HG03175 (cell line): ENCODE measurements around the gene CEPT1.
"Not testable (repeated sequence)": the region's sequence is repeated elsewhere in the genome, so short reads cannot be mapped to it uniquely, and the experiment has no call there.

ENCODE experiments used
- ATAC-seq: cut with Tn5 transposase; IDR thresholded peaks from one replicate; pipeline ENCODE4 v1.9.1; 2021; ENCODE audit warnings: mild to moderate bottlenecking, moderate library complexity; ENCODE audit not compliant: unreplicated experiment

Gene CEPT1

DNA sequence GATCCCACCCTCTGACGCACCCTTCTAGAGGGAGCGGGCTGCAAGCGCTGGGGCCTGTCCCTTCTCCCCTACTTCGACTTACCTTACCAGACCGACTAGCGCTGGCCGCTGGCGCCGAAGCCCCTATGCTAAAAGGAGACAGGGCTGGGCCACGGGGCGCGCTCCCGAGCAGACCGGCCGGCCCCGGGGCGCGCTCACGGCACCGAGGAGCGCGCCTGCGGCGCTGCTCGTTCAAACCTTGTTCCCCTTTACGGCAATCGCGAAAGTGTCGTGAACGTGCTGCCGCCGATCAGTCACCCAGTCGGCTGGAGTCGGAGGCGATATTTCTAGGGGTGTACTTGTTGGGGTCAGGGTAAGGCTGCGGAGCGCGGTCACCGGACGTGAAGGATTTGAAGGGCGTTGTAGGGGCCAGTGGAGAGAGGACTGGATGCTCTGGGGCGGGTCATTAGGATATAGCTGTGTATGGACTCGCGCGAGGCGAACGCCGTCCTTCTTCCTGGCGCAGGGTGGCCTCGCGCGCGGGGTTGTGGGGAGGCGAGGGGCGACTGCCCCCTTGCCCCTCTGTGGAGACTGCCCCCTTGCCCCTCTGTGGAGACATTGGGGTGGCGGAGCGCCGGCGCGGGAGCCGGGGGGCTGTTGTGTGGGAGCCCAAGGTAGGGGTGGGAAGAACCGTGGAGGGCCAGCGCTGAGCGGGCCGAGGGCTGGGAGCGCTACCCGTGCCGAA lies at the start of gene CEPT1, which contains the start of gene DRAM2:
Gene CEPT1, plus strand, starts transcription at position 268 of the 724 bp plus-strand sequence. CDS start 7,492 bp downstream, outside the sequence.
Gene DRAM2, minus strand, starts transcription at position 138 of the 724 bp plus-strand sequence. CDS start 8,539 bp downstream, outside the sequence.
- peak; percentile 79 for ATAC-seq

DNA sequence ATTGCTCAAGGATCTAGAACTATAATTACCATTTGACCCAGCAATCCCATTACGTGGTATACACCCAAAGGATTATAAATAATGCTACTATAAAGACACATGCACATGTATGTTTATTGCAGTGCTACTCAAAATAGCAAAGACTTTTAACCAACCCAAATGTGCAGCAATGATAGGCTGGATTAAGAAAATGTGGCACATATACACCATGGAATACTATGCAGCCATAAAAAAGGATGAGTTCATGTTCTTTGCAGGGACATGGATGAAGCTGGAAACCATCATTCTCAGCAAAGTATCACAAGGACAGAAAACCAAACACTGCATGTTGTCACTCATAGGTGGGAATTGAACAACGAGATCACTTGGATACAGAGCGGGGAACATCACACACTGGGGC lies 44.6 kb upstream of the CEPT1 start:
- ATAC-seq: not testable (repeated sequence)

DNA sequence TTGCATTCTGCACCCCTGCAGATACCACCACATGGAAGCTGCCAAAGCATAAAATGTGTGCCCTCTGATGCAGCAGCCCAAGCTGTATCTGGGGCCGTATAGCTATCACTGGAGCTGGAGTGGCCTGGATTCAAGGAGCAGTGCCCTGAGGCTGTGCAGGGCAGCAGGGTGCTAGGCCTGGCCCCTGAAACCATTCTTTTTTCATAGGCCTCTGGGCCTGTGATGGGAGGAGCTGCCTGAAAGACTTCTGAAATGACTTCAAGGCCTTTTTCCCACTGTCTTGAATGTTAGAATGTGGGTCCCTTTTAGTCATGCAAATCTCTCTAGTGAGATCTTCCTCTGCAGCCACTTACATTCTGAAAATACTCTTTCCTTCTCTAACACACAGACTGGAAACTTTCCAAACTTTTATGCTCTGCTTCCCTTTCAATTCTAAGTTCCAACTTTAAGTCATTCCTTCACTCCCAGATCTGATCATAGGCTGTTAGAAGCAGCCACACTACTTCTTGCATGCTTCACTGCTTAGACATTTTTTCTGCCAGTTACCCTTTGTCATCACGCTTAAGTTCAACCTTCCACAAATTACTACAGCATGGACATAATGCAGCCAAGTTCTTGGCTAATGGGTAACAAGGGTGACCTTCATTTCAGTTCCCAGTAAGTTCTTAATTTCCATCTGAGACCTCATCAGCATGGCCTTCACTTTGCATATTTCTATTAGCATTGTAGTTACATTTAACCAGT lies 42.5 kb upstream of the CEPT1 start:
- ATAC-seq: no peak

DNA sequence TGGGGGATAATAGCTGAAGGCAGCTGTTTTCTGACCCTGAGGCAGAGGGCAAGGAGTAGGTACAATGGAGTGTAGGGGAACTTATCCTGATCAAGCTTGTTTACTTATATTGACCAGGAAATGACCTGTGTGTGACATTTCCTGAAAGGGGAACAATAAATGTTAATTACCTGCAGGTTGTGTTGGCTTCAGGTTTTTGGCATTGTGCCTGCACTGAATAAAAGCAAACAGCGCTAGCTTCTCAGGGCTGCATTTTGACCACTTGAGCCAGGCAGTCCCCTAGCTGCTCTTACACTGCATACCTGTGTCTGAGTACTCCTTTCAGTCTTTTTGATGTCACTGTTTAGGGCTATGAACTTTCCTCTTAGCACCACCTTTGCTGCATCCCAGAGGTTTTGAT lies 40.7 kb upstream of the CEPT1 start:
- no peak for ATAC-seq

DNA sequence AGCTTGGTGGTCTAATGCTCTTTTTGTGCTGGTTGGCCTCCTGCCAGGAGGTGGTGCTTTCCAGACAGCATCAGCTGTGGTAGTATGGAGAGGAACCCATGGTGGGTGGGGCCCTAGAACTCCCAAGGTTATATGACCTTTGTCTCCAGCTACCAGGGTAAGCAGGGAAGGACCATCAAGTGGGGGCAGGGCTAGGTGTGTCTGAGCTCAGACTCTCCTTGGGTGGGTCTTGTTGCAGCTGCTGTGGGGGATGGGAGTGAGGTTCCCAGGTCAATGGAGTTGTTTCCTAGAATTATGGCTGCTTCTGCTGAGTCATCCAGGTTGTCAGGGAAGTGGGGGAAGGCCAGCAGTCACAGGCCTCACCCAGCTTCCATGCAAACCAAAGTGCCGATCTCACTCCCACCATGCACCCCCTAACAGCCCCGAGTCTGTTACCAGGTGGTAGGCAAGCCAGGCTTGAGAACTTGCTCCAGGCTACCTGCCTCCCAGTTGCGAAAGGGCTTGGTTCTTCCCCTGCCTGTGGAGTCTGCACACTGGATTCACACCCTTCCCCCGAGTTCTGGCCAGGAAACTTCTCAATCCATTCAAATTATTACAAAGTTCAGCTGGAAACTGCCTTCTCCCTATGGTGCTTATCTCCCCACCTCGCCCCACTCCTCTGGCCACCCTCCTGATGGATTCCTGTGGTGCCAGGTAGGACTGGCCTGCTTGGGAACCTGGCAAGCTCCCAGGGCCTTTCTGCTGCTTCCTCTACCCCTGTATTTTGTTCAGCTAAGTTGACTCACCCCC lies 38.0 kb upstream of the CEPT1 start:
- ATAC-seq: no peak

DNA sequence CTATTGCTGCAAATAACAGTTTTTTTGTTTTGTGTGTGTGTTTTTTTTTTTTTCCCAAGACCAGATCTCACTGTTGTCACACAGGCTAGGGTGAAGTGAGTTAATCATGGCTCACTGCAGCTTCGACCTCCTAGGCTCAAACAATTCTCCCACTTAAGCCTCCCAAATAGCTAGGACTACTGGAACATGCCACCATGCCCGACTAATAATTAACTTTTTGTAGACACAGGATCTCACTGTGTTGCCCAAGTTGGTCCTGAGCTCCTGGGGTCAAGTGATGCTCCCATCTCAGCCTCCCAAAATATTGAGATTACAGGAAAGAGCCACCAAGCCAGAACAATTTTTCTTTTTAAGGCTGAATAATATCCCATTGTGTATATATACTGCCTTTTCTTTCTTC lies 35.0 kb upstream of the CEPT1 start:
- no peak for ATAC-seq

DNA sequence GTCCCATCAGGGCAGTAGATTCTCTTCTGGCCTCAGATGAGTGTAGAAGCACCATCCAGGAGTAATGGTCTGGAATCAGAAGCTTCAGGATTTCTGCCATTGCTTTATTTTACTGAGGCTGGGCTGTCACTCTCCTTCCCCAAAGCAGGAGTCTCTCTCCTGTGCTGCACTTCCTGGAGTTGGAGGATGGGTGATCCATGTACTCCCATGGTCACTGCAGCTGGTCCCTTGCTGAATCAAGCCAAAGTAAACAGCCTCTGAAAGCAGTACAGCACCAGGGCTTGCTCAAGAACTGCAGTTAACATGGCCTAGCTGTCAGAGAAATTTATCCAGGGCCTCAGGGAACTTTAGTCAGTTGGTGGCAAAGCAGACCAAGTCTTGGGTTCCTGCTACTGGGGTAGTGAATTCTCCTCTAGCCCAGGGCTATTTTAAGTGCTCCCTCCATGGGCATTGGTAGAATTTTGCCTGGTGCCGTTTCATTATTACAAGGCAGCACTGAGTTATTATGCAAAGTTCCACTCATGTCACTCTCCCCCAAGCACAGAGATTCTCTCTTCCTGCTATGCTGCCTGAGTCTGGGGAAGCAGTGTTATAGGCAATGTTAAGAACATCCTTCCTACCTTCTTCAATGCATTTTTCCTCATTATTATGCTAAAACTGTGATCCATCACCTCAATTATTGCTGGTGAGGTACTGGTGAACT lies 29.7 kb upstream of the CEPT1 start:
- ATAC-seq: no peak

DNA sequence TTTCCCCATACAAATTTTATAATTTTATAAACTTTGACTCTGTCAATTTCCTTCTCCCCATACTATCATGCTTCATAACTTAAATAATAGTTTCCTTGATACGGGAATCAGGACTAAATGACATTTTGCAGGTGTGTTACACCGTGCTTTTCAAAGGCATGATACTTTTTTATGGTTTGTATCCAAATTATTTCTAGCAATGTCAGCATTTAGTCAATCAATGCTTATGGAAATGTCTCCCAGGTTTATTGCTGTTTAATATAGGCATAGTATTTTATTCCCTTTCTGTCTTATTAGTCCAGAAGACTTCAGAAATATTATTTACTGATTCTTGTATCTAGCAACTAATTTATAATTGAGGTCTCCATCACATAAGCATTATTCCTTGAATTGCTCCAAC lies 23.5 kb upstream of the CEPT1 start:
- no peak for ATAC-seq

DNA sequence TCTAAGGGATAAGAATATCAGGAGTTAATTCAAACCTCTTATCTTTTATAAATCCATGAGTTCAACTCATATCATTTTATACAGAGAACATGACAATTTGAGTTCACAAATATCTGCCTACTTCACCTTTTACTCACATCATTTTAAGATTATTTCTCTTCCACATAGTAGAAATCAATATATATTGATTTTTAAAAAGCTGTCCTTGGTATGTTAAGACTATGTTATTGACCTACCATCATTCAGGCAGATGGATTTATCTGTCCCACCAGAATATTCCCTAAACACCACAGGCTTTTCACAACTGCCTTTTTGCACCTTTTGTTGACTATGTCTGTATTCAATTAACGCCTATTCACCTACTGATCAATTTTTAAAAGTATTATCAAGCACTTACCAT lies 13.7 kb upstream of the CEPT1 start:
- no peak for ATAC-seq

DNA sequence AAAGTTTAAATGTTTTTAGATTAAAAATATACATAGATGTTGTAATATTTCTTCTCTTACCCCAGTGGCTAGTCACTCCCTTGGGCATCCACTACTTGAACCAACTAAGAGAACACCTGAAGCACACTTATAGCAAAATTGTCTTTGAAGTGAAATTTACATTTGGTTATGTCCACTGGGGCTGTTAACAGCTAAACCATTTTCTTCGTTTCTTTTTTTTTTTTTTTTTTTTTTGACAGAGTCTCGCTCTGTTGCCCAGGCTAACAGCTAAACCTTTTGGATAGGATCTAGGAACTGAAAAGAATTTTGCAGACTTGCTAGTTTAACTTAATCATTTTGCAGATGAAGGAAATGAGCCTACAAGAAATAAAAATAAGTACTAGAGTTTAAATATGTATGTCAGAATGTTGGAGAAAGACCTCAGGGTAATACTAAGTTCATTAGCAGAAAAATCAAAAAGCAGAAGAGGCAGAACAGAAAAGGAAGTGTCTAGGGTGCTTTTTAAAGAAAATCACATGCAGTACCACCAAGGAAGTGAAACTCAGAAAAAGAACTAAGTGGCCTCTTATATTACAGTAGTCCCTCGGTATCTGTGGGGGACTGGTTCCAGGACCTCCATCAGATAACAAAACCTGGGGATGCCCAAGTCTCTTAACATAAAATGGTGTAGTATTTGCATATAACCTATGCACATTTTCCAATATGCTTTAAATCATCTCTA lies 11.9 kb upstream of the CEPT1 start:
- peak; percentile 89 for ATAC-seq

DNA sequence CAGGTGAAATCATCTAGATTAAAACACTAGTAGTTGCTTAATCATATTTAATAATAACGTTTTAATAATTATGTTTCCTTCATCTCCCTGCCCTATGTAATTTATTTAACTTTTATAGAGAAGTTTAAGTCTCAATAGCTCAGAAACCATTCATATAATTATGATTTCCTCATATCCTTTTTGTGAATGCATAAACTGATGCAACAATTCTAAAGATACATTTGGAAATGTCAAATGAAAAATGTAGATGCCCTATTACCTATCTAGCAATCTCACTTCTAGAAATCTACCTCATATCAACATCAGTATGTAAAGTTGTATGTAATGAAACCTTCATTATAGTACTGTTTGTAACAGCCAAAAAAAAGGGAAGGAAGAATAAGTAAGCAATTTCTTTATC lies 10.6 kb upstream of the CEPT1 start:
- no peak for ATAC-seq

DNA sequence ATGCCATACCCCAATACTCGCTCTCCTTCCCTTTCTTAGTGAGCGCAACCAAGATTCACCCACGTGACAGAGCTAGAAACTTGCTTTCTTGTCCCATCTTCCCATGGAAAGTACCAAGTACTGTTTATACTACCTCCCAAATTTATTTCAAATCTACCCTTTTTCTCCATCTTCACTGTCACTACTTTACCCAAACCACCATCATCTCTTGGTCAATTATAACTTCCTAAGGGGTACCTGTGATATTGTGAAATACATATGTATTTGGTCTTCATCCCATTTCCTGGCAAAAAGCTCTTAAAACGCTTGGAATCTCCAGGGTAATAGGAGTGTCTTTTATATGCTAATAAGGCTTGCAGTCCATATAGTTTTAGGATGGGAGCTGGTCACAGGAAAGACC lies 8.3 kb upstream of the CEPT1 start:
- no peak for ATAC-seq

DNA sequence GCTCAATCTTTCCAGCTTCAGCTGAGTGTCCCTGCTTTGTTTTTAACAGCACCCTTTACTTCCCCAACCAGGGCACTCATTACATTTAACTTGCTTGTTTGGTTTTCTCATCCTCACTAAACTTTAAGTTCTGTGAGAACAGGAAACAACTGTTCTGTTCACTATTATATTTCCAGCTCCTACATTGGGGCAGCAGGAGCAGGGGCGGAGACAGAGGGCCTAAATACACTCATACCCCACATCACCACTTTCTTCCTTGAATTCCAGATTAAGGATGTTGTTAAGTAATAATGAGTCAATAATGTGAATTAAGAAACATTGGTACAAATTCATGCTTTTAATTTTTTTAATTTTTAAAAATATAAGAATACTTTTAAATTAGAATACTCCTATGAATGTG lies 6.2 kb upstream of the CEPT1 start:
- no peak for ATAC-seq

DNA sequence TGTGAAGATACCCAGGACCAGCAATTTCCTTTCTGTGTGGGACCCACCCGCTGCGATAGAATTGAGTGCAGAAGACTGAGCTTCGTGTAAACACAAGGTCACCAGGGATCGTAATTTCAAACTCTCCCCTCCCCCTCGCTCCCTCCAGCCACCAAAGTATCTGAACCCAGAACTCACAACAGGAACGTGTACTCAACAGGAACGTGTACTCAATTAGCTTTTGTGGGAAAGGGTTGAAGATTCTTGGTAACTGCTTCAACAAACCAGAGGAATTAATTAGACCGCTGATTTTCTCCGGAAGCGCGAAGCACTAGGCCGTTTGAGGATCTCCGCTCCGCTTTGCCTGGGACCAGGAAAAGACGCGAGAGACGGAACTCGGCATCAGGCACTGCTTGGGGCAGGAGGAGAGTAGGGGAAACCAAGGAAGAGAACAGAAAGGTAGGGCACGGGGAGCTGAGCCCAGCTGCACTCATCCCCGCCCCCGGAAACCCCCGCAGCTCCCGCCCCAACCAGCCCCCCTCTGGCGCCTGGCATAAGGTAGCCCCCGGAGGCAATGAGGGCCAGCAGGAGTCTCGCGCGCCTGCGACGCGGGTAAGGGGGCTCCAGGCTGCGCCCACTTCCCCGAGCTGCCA lies 583 bp upstream of the CEPT1 start:
- ATAC-seq: peak; percentile 49

DNA sequence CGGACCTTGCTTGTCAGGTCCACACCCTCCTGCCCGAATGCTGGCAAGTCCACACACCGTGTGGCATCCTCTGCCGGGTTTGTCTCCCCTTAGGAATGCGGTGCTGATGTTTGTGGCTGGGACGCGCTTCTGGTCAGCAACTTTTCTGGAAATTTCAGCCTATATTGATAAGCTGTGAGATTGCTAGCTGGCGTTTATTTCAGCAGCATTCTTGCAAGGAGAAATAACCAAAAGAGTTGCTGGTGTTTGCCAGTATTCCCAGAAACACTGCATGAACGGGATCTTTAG lies 601 bp downstream of the CEPT1 start:
- ATAC-seq: no peak

DNA sequence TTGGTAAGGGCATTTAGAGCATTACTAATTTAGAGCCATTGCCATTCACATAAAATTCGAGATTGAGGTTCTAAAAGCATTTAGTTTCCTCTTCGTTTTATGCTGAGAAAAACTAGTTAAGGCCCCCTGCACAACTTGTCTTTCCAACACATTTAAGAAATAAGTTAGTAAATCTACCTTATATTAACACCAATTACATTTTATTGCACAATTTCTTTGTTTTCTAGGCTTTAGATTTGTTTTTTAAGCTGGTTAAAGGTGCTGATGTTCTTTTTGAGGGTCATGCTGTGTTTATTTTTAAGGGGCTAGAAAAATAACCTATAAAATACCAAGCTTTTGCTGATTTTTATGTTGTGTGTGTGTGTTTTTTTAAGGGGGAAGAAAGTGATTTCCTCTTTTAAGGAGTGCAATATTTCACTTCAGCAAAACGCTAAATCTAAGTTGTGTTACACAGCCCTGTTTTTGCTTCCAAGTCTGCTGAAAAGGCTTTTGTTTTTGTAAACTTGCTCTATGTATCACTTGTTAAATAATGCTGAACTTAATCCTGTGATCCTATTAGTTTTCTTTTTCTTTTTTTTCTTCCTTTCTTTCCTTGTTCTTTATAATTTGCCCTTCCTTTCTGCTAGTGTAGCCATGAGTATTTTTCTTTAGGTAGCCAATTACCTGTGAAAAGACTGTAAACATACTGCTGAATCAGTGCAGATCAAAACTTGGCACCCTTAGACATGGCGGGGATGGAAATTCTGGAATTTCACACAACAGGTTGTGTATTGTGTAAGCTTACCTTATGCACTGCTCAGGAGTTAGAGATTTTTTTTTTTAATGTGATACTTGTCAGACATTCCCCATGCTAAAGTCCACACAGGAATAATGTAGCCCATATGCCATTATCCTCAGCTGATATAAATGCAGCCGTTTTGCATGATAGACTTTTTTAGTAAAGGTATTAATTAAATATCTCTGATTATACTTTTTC lies 1.5 kb downstream of the CEPT1 start:
- no peak for ATAC-seq

DNA sequence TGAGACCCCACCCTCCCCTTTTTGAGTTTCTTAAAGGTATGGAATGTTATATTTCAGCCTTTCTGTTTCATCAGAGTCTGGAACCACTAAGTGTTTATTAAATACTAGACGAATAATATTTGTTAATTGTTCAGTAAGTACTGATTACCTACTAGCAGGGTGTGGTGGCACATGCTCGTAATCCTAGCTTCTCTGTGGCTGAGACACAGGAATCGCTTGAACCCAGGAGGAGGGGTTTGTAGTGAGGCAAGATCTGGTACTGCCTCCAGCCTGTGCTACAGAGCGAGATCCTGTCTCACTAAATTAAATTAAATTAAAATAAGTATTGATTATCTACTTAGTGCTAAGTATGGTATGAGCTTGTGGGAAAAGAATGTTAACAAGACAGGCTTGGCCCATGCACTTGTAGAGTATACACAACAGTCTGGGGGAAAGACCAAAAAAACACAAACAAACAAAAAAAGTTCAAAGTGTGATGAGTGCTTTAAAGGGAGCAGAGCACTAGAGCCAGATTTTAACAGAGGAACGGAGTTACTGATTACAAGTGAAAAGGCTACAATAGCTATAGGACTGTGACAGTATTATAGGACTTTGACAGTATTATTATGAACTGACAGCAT lies 2.4 kb downstream of the CEPT1 start:
- no peak for ATAC-seq

DNA sequence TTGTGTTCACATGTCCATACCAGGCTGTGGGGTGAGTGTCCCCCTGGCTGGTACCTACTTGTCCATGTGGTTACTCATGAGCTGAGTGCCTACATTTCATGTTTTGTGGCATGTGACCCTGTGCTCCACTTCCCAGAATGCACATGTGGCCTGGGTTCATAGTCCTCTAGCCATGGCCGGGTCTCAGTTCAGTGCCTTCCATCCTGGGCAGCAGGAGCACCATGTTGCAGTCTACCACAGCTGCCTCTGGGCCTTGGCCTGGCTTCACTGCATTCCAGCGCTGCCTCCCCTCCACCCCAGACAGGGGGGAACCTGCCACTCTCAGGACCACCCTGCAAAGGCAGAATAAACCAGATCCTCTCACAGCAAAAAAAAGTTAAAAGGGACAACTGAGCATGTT lies 5.5 kb downstream of the CEPT1 start:
- no peak for ATAC-seq
